HCT116 (cell line): ENCODE results near the gene KIAA0232. TPM values are rescaled to one million over a fixed set of nuclear protein-coding genes. Genes with fewer than 3 reads are reported as not detected.

Experiments used
- ATAC-seq: fragments of 200-7000 bp; cut with Tn5 transposase; 2 replicates; pipeline ENCODE4 v1.9.1; 2020; ENCODE audit warnings: mild to moderate bottlenecking, moderate library complexity
- BruUV-seq: library from RNA; stranded (reverse); fragments of 400-500 nt; replicated peaks from 2 replicates; lab custom pipeline; 2021; lab: Mats Ljungman, UMichigan
- CTCF ChIA-PET: fragments of 300-600 bp; sonication (Branson Sonifier 250); formaldehyde crosslinking; loops from one replicate; lab custom pipeline; 2021; ENCODE audit warnings: antibody characterized with exemption; lab: Charles Lee
- POLR2A ChIA-PET: fragments of 300-600, 350-600 bp; sonication (Branson Sonifier 250); formaldehyde crosslinking; loops from one replicate; lab custom pipeline; 2021; ENCODE audit warnings: antibody characterized with exemption; lab: Charles Lee
- RAD21 ChIA-PET, 2 experiments: fragments of 300-600 bp; sonication (Branson Sonifier 250); formaldehyde crosslinking; loops; one replicate each; lab custom pipeline; 2023; ENCODE audit warnings: low total read pairs in 2 of 2; ENCODE audit not compliant: uncharacterized antibody in 2 of 2, unreplicated experiment in 2 of 2, low non-redundant PET in 1 of 2; lab: Charles Lee
- DNase-seq: peaks from one replicate; pipeline ENCODE4 v3.0.0-alpha.2; 2010; ENCODE audit warnings: low read depth, low spot score
- H2AFZ ChIP-seq: fragments of 200-600 bp; shearing (Covaris generic), sonication (generic); 2 replicates; pipeline ENCODE4 v1.6.1; 2017; ENCODE audit warnings: low read depth, mixed run types, mixed read lengths, antibody characterized with exemption, low read length; ENCODE audit not compliant: poor library complexity, severe bottlenecking
- H3K27ac ChIP-seq: 2 replicates; pipeline ENCODE4 v1.5.1; 2012; ENCODE audit warnings: low read depth, low read length
- H3K27me3 ChIP-seq: fragments of 200-600 bp; sonication (generic); 2 replicates; pipeline ENCODE4 v1.6.1; 2016; ENCODE audit warnings: mixed run types, low read length, mixed read lengths; ENCODE audit not compliant: insufficient read depth
- H3K36me3 ChIP-seq, 2 experiments: fragments of 200-500 bp in 1 of 2; fragments of 200-600 bp in 1 of 2; sonication (Bioruptor generic) in 1 of 2; sonication (generic) in 1 of 2; 2 replicates each; pipeline versions ENCODE4 v1.5.1 to v1.6.1; 2014 to 2016; ENCODE audit warnings: low read length in 2 of 2, inconsistent platforms in 1 of 2, mixed read lengths in 1 of 2, mixed run types in 1 of 2; ENCODE audit not compliant: insufficient read depth in 2 of 2, control insufficient read depth in 1 of 2
- H3K4me1 ChIP-seq, 2 experiments: fragments of 200-600 bp in 1 of 2; sonication (generic) in 1 of 2; 2 replicates each; pipeline versions ENCODE4 v1.5.1 to v1.6.1; 2012 to 2017; ENCODE audit warnings: low read length in 2 of 2, inconsistent platforms in 1 of 2, mild to moderate bottlenecking in 1 of 2, mixed read lengths in 1 of 2, mixed run types in 1 of 2, moderate library complexity in 1 of 2; ENCODE audit not compliant: insufficient read depth in 2 of 2, control insufficient read depth in 1 of 2
- H3K4me2 ChIP-seq: fragments of 200-600 bp; sonication (generic); 2 replicates; pipeline ENCODE4 v1.6.1; 2017; ENCODE audit warnings: mixed run types, low read length, mixed read lengths
- H3K4me3 ChIP-seq, 2 experiments: fragments of 200-600 bp in 1 of 2; sonication (generic) in 1 of 2; replicated peaks in 1 of 2; 2 replicates each; pipeline ENCODE4 v1.5.1; 2011 to 2016; ENCODE audit warnings: low read length in 2 of 2, control low read depth in 1 of 2, low read depth in 1 of 2, mild to moderate bottlenecking in 1 of 2, mixed read lengths in 1 of 2, mixed run types in 1 of 2
- H3K79me2 ChIP-seq: fragments of 200-600 bp; sonication (generic); 2 replicates; pipeline ENCODE4 v1.6.1; 2017; ENCODE audit warnings: mild to moderate bottlenecking, mixed run types, low read length, moderate library complexity, mixed read lengths; ENCODE audit not compliant: insufficient read depth
- H3K9ac ChIP-seq: fragments of 200-600 bp; sonication (generic); 2 replicates; pipeline ENCODE4 v1.6.1; 2016; ENCODE audit warnings: low read length, mixed read lengths
- H3K9me2 ChIP-seq: fragments of 200-600 bp; sonication (generic), shearing (Covaris generic); 2 replicates; pipeline ENCODE4 v1.6.1; 2017; ENCODE audit warnings: mixed run types, mild to moderate bottlenecking, moderate library complexity; ENCODE audit not compliant: insufficient read depth
- H3K9me3 ChIP-seq, 2 experiments: fragments of 200-500 bp in 1 of 2; fragments of 200-600 bp in 1 of 2; sonication (Bioruptor generic) in 1 of 2; sonication (generic) in 1 of 2; 2 replicates each; pipeline ENCODE4 v1.6.1; 2014 to 2017; ENCODE audit warnings: low read length in 2 of 2, mixed read lengths in 2 of 2, inconsistent platforms in 1 of 2, low read depth in 1 of 2, mild to moderate bottlenecking in 1 of 2, mixed run types in 1 of 2, moderate library complexity in 1 of 2; ENCODE audit not compliant: control insufficient read depth in 1 of 2, insufficient read depth in 1 of 2
- H4K20me1 ChIP-seq: fragments of 200-600 bp; sonication (generic), shearing (Covaris generic); 2 replicates; pipeline ENCODE4 v1.6.1; 2017; ENCODE audit warnings: mixed run types, mild to moderate bottlenecking, moderate library complexity; ENCODE audit not compliant: insufficient read depth
- ATF3 ChIP-seq: IDR thresholded peaks from 2 replicates; pipeline ENCODE4 v1.6.1; 2012
- CTCF ChIP-seq, 3 experiments: fragments of 200-600 bp in 1 of 3; sonication (generic) in 1 of 3; IDR thresholded peaks in 2 of 3; conservative IDR thresholded peaks in 1 of 3; 2 replicates each; pipeline ENCODE4 v1.5.1; 2012 to 2017; ENCODE audit warnings: low read depth in 2 of 3, low read length in 2 of 3, antibody characterized with exemption in 1 of 3, borderline replicate concordance in 1 of 3, control low read depth in 1 of 3, mild to moderate bottlenecking in 1 of 3, mixed read lengths in 1 of 3, mixed run types in 1 of 3, moderate library complexity in 1 of 3; ENCODE audit not compliant: insufficient read depth in 1 of 3
- EZH2phosphoT487 ChIP-seq: fragments of 200-600 bp; IDR thresholded peaks from 2 replicates; pipeline ENCODE4 v1.6.1; 2018; ENCODE audit warnings: antibody characterized with exemption, borderline replicate concordance
- FOSL1 ChIP-seq: IDR thresholded peaks from 2 replicates; pipeline ENCODE4 v1.6.1; 2012; ENCODE audit warnings: low read depth
- JUND ChIP-seq: IDR thresholded peaks from 2 replicates; pipeline ENCODE4 v1.6.1; 2012
- POLR2A ChIP-seq: IDR thresholded peaks from 2 replicates; pipeline ENCODE4 v1.7.0; 2011; ENCODE audit warnings: borderline replicate concordance; ENCODE audit not compliant: insufficient read depth, insufficient read length; ENCODE audit errors: extremely low read depth
- RAD21 ChIP-seq: IDR thresholded peaks from 2 replicates; pipeline ENCODE4 v1.6.1; 2012; ENCODE audit warnings: low read depth, mild to moderate bottlenecking
- SIN3A ChIP-seq: IDR thresholded peaks from 2 replicates; pipeline ENCODE4 v1.6.1; 2012; ENCODE audit warnings: low read depth
- SRF ChIP-seq: IDR thresholded peaks from 2 replicates; pipeline ENCODE4 v1.6.1; 2012; ENCODE audit warnings: low read depth
- YY1 ChIP-seq: IDR thresholded peaks from 2 replicates; pipeline ENCODE4 v1.6.1; 2011; ENCODE audit warnings: low read length, low read depth, moderate library complexity, mild to moderate bottlenecking; ENCODE audit not compliant: insufficient replicate concordance; ENCODE audit errors: extremely low read depth
- ZBTB33 ChIP-seq: IDR thresholded peaks from 2 replicates; pipeline ENCODE4 v1.6.1; 2011; ENCODE audit warnings: mild to moderate bottlenecking, low read length, moderate library complexity; ENCODE audit not compliant: insufficient replicate concordance; ENCODE audit errors: extremely low read depth
- intact Hi-C: fragments of 100-400 bp; cut with micrococcal nuclease; formaldehyde crosslinking; loops from 2 replicates; pipeline ENCODE4 v1.10.0; 2022
- total RNA-seq: library from RNA; stranded (reverse); gene quantifications from one replicate; pipeline ENCODE4 v1.2.1, GENCODE V29; 2021; ENCODE audit not compliant: unreplicated experiment

Gene KIAA0232
- total RNA-seq, 1 experiment from 2014 or later = 18.1 TPM

GRCh38 chr4:6873792-6874461, 91.4 kb downstream of the KIAA0232 start:
- RAD21 ChIA-PET = interaction anchor here (1.1 to 2.7 kb wide), 4 partner anchors 153 to 197 kb away, joined by 3 to 15 read pairs (median 7); no protein-coding TSS in a partner anchor
- intact Hi-C loops = loop anchor here (1.0 kb wide), 1 partner anchor 154 kb away; no protein-coding TSS in a partner anchor
- BruUV-seq = no TSS peak

More at GRCh38 chr4:6873792-6874461, 91.4 kb downstream of the KIAA0232 start:
- Histone ChIP-seq H3K4me1 (no peaks in the 10 kb centered on the region), H3K9ac (no peak overlapping the region), H3K9me3 (no peaks in the 10 kb centered on the region), H3K79me2 (no peaks in the 10 kb centered on the region), H3K36me3 (peaks cover 12 to 15% of the 10 kb centered on the region in 2 experiments; a peak in 3 of 4 replicates), H2AFZ (no peak overlapping the region), H3K9me2 (no peaks in the 10 kb centered on the region), H4K20me1 (no peaks in the 10 kb centered on the region), H3K4me2 (no peak overlapping the region)
- peak; percentile 51 for DNase-seq
- POLR2A ChIA-PET = no interaction called here
- TF ChIP-seq ATF3 (no peak), EZH2phosphoT487 (no peak), SIN3A (no peak), YY1 (peak; percentile 20), POLR2A (no peak), JUND (no peak), FOSL1 (no peak), SRF (no peak), CTCF (IDR thresholded peaks at IDR 0.05 in 2 of 3, conservative IDR thresholded peaks at IDR 0.05 in 1 of 3; ENCODE audit: borderline replicate concordance in 1 of 3, insufficient read depth in 1 of 3, low read depth in 2 of 3, low read length in 2 of 3) (peak; percentile 78 to 92 (median 86)), ZBTB33 (no peak), RAD21 (peak; percentile 82)
- TF ChIP-seq, all 23 proteins: peak for 3
- H3K27ac ChIP-seq = no peak overlapping the region
- no peaks in the 10 kb centered on the region for H3K27me3 ChIP-seq
- no peak overlapping the region for H3K4me3 ChIP-seq
- ATAC-seq = peak; percentile 91
- CTCF ChIA-PET = interaction anchor here (0.6 to 3.3 kb wide), 21 partner anchors 9 to 624 kb away, joined by 3 to 92 read pairs (median 4); partner anchors contain the start of genes GRPEL1 and TBC1D14
